DLD1 (cell line): ENCODE data around the gene AFF2.

Experiments used
- in situ Hi-C: cut with HindIII; loops from 2 replicates; pipeline ENCODE4 v1.10.0; 2017; ENCODE audit warnings: low sequenced_read_pairs

Gene AFF2

DNA sequence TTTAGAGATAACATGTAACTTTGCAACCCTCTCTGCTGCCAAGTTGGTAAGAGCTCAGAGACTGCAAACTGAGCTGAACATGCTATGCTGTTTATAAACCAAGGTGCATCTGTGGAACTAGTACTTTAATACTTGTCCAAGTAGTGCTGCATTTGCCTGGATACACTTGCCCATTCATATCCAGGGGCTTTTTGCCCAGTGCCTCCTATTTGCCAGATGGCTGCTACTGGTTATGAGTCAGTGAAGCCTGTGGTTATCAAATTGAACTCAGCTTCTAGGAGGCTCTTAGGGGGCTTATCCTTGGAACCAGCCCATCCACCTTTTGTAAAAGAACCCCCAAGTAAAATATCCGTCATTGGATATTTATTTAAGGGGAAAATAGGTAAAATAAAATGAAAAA, 79.6 kb downstream of the AFF2 start:
- in situ Hi-C loops, result no loop called here

DNA sequence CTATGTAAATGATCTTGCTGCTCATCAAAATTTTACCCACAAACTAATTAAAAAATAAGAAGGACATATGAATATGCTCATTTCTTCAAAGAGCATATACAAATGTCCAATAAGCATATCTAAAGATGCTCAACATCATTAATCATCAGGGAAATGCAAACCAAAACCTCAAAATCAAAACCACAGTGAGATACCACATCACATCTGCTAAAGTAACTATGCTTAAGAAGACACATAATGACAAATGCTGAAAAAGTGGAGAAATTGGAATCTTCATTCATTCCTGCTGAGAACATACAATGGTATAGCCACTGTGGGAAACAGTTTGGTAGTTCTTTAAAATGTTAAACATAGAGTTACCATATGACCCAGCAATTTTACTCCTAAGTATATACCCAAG, 81.9 kb downstream of the AFF2 start:
- in situ Hi-C loops, result no loop called here

DNA sequence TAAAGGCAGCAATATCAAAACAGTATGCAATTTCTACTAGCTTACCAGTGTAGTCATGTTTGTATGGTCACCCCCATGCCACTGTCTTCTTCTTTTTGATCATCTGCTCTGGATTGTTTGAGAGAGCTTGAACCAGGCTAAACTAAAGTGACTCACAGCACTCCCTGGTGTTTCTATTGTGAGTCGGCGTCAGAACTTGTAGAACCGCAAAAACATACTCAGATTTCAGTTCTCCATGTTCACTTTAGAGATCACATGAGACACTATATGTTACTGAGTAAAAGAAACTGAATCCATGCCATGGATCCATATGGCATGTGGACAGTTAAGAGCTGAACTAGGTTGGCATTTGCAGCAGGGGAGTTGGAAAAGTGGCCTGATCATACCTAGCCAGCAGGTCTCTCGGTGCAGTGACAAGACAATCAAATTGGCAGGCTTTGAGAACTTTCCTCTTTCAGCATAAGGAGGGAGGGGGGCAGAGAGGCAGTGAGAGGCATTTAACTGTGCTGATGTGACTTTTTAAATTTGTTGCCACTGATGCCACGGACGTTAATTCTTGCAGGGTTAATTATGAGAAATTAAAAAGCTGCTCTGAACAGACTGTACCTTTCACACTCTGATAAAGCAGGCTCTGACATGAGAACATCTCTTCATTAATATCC, 88.4 kb downstream of the AFF2 start:
- in situ Hi-C loops, result no loop called here

GRCh38 chrX:148592595-148592994, 92.2 kb downstream of the AFF2 start:
- in situ Hi-C loops, result no loop called here

GRCh38 chrX:148593146-148593545, 92.7 kb downstream of the AFF2 start:
- in situ Hi-C loops, result no loop called here

- in situ Hi-C loops, result no loop called here
Measured at GRCh38 chrX:148593987-148594386, 93.6 kb downstream of the AFF2 start.

GRCh38 chrX:148599404-148599803, 99.0 kb downstream of the AFF2 start:
- in situ Hi-C loops, result no loop called here

GRCh38 chrX:148600131-148600530, 99.7 kb downstream of the AFF2 start:
- in situ Hi-C loops, result no loop called here

DNA sequence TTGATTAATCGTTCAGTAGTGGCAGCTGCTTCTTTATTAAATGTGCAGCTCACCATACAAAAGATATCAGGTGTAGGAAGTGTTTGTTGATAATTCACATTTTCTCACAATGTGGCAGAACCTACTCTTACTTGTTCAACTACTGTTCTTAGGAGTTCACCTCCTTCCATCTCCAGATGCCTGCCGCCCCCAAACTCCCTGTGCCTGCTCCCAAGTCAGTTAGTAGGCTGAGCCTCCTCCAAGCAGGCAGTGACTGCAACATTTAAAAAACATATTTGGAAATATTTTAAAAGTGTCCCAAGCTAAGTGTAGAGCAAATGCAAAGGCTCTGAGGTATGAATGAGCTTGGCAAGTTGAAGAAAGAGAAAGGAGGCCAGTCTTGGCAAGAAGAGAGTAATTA, 100.2 kb downstream of the AFF2 start:
- in situ Hi-C loops, result no loop called here

DNA sequence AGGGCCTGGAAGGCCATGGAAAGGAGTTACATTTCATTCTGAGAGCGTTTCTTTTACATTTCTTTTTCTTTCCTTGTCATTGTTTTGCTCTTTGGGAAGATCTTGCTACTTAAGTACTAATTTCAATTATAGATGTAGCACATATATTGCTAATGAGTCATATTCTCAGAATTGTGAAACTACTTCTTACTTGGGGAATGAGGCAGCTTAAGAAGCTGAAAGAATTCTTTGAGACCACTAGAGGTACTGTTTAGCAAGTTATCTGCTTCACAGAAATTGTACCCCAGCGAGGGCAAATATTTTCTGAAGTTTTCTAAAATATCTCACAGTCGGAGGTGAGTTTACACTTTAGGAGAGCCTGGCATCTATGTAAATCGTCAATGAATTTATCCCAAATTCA, 100.6 kb downstream of the AFF2 start:
- in situ Hi-C loops, result no loop called here

GRCh38 chrX:148609515-148610327, 109.3 kb downstream of the AFF2 start:
- in situ Hi-C loops, result no loop called here

DNA sequence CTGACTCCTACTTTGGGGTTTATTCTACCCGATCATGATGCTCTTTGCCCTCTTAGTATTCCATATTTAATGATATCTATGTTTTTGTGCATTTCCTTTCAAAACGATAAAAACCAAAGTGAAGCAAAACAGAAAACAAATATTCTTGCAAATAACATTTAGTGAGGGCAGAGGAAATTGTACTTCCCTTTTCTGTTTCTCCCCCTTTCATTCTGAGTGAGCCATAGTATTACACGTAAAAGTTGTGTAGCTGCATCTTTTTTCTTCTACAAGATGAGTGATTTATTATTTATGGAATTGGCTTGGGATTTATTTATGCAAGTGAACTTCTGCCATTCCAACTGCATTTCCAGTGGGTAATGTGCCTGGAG, 109.9 kb downstream of the AFF2 start:
- in situ Hi-C loops, result no loop called here

DNA sequence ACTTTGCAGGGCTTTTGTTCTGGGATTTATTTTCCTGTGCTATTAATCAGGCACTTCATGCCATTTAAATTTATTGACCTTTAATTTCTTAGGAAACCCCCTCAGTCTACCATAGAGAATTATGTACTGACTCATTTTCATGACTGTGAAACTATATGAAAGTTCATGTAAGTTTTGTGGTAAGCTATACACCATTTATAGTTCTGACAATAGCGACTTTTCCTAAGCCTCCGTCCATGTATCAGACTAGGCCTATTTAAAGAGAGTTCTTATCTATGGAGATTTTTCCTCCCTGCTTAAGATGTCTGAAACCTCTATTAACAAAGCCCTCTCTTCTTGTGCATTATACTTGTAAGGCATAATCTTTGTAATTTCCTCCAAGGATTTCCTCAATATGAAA, 111.6 kb downstream of the AFF2 start:
- in situ Hi-C loops, result no loop called here

GRCh38 chrX:148612431-148612830, 112.0 kb downstream of the AFF2 start:
- in situ Hi-C loops, result no loop called here

DNA sequence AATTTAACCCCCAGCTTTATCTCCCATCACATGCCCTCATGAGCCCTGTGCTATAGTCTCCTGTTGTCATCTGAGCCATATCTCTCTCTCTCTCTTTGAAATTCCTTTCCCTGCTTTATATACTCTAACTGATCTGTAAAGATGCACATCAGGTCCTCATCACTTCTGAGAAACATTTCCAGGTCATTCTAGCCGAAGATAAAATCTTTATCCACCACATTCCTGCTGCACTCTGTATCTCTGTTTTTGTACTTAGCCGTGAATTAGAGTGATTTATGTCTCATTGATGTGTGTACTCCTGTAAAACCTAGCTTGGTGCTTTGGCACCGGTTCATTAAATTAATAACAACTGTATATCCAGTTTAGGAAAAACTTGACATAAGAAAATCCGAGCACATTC, 113.2 kb downstream of the AFF2 start:
- in situ Hi-C loops, result no loop called here

DNA sequence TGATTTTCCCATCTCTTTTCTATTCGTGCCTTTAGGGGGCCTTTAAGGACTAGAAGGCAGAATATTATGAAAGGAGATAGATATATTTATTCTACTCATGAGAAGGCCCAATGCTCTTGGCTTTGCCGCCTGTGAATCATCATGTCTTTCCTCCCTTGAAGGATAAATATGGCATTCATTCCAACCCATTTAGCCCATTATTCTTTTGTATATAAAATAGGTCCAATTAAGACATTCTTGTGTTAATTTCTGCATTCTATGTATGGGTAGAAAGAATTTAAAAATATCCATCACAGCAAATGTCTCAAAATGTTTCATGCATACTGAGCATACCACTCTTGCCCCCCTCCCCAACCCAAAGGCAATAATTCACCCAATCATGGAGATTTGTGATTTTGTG, 115.1 kb downstream of the AFF2 start:
- in situ Hi-C loops, result no loop called here

DNA sequence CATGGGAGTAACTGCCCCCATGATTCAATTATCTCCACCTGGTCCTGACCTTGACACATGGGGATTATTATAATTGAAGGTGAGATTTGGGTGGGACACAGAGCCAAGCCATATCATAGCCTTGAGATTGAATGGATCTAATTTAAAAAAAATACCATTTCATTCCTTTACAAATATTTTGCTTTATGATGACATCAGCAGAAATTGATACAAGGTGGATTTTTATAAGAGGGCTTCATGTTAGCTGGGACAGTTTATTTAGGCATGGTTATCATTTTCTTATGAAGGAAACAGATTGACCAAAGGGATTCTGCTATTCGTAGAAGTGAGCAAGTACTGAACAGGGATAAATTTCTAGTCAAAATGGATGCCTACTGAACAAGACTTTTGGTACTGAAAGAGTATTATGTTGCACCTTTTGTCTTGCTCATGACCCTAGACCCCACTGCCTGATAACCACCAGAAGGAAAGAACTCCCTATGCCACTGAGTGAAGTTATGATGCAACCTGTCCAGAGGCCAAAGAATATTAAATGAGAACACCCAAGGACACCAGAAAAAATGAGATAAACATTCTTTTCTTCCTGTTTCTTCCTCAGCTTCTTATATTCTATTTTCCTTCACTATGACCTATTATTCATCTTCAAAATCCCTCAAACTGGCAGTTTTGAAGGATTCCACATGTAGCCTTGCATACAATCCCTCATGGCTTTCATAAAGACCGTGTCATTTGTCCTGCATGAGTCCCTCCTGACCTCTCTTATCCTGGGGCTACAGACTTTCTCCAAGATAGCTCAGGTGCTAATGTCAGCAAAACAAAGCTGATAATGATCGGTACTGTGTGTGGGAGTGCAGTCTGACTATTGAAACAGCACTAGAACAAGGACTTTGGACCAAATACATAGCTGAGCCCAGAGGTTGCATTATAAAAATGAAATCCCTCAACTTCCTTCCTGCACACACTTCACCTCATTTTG, 118.3 kb downstream of the AFF2 start:
- in situ Hi-C loops, result no loop called here

DNA sequence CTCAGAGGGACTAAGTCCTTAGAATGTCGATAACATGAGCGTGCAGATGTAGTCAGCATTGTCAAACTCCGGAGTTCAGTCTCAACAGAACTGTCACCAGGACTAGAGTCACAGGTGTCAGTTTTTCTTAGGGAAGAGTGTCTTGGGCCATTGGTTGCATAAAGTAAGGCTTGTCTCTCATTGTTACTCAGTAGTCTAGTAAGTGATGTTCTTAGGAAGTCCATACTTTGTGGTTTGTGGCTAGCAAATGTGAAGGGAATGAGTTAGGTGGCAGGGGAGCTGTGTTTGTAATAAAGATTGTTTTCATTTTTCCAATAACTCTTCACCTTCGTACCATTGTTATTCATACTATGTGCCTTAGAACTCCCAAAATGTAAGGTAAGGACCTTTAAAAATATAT, 119.6 kb downstream of the AFF2 start:
- in situ Hi-C loops, result no loop called here

DNA sequence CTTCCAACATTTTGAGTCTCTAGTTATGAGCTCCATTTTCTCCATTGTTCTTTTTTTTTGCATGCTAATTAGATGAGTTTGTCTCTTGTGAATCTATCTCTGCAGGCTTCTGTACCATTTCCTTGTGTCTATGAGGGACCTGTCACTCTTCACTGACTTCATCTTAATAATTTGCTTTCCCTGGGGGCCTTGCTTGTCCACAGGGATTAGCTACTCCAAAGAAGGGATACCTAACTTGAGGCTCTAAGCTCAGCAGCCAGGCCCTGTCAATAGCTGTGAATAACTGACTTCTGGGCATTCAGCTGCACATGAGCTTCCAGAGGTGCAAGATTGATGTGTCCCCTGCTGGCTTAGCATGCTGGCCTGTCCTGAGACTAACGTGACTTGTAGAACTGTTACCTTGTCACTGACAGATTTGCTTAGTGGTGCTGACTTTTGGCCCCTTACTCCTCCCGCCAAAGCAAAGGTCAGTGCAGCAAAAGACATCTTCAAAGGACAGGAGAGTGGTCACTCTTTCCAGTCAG, 124.6 kb downstream of the AFF2 start:
- in situ Hi-C loops, result no loop called here

DNA sequence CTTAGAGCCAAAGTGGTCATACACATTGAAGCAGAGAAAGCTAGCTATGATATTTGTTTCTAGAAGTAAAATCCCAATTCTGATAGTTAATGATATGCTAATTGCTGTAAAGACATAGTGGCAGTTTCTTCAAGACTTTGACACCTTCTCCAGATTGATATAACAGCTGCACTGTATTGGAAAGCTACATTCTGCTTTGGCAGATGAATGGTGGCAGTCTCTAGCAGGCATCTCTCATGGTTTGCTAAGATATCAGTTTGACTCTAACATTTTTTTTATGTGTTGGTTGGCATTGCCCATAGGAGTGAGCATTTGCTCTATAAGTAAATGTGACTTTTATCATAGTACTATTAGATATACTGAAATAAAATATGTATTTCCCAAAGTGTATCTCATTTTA, 128.2 kb downstream of the AFF2 start:
- in situ Hi-C loops, result no loop called here

DNA sequence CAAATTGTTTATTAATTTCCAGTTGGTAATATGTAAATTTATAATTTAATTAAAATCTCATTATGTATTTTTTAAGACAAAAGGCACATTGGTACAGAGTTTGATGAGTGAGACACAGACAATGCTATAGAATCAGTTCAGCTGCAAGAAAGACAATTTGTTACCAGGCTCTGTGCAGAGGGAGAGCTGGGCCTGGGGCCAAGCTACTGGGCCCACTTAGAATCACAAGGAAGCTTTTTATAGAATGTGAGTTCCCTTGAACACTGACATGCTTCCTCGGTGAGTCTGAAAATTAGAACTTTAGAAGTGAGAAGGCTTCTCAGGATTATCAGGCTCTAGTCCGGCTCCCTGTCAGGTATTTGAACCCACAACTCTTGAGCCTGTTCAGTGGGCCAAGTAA, 129.0 kb downstream of the AFF2 start:
- in situ Hi-C loops, result no loop called here
